ENCODE measurements around the gene RNASE11. TPM values are rescaled to one million over a fixed set of nuclear protein-coding genes. Genes with fewer than 3 reads are reported as not detected.
"Not testable (repeated sequence)": the region's sequence is repeated elsewhere in the genome, so short reads cannot be mapped to it uniquely, and the experiment has no call there.

Gene RNASE11
- total RNA-seq, 3 donors from 2014 or later: not detected

DNA sequence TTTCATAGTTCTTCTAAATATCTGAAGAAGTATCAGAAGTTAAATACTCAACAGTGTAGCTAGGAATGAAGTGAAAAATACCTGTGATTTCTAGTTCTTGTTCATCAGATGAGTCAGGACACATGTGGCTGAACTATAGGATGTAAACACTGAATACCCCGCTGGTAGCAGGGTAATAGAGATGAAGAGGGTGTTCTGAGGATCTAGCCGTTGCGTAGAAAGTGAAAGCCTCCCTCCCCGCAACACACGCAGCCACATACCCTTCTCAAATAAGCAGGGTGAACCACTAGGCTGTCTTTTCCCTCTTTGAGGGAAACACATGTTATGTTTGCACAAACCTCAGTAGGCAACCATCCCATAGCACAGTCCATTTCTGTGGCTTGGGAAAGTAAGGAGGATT lies 19.8 kb upstream of the RNASE11 start:
- ATAC-seq: no peak
- H3K4me1 Mint-ChIP-seq (ENCODE audit: low read depth): no peaks in the 10 kb centered on the region

DNA sequence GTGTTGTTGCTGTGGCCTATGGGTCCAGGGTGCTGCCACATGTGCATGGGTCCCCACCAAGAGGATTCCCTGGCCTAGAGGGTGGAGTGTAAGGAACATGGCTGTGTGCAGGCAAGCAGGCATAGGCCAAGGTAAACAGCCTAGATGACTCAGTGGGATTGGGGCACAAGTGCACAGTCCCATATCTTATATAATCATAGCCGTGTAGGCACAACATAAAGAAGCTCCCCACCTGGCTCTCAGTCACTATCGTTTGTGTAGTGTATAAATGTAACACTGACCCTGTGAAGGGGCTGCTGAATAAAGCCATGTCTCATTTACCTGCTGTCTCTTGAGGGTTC lies 19.1 kb upstream of the RNASE11 start:
- H3K4me3 Mint-ChIP-seq: no peak overlapping the region
- no peaks in the 10 kb centered on the region for H3K27me3 Mint-ChIP-seq (ENCODE audit: low read depth)
- H3K9me3 Mint-ChIP-seq: no peaks in the 10 kb centered on the region
- no peak for ATAC-seq
- no peaks in the 10 kb centered on the region for H3K36me3 Mint-ChIP-seq (ENCODE audit: insufficient read depth)
- H3K4me1 Mint-ChIP-seq (ENCODE audit: low read depth): no peaks in the 10 kb centered on the region
- DNase-seq: no peak

More for the DNA sequence above, 19.8 kb upstream of the RNASE11 start:
- H3K9me3 Mint-ChIP-seq: no peaks in the 10 kb centered on the region
- no peak overlapping the region for H3K4me3 Mint-ChIP-seq
- no peak for DNase-seq
- H3K27me3 Mint-ChIP-seq (ENCODE audit: low read depth): no peaks in the 10 kb centered on the region
- H3K36me3 Mint-ChIP-seq (ENCODE audit: insufficient read depth): no peaks in the 10 kb centered on the region

DNA sequence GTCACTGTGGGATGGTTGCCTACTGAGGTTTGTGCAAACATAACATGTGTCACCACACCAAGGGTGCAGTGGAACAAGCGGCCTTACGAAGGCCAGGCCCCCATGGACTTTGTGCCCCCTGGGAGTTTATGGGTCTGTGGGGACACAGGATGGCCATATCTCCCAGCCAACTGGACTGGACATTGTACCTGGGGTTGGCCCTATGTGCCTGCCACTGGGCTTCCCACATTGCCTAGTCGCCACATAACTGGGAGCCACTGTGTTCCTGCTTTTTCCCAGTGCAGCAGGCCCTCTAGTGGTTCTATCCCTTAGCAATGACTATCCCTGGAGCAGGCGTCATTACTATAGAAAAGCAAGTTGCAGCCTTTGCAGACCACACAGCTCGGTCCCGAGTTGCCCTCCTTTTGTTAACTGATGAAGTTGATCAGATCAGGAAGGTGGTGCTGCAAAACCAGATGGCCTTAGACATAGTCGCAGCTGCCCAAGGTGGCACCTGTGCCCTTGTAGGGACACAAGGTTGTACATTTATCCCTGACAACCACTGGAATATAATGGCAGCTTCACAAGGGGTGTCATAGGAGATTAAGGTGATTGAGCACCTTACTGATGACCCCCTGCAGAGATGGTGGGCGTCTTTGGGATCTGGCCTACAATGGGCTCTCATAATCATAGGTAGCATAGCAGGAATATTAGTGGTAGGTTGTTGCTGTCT lies 18.5 kb upstream of the RNASE11 start:
- H3K4me1 Mint-ChIP-seq (ENCODE audit: low read depth): no peaks in the 10 kb centered on the region
- no peaks in the 10 kb centered on the region for H3K27me3 Mint-ChIP-seq (ENCODE audit: low read depth)
- H3K4me3 Mint-ChIP-seq: no peak overlapping the region
- H3K36me3 Mint-ChIP-seq (ENCODE audit: insufficient read depth): no peaks in the 10 kb centered on the region
- no peaks in the 10 kb centered on the region for H3K9me3 Mint-ChIP-seq
- no peak for ATAC-seq
- no peak for DNase-seq

DNA sequence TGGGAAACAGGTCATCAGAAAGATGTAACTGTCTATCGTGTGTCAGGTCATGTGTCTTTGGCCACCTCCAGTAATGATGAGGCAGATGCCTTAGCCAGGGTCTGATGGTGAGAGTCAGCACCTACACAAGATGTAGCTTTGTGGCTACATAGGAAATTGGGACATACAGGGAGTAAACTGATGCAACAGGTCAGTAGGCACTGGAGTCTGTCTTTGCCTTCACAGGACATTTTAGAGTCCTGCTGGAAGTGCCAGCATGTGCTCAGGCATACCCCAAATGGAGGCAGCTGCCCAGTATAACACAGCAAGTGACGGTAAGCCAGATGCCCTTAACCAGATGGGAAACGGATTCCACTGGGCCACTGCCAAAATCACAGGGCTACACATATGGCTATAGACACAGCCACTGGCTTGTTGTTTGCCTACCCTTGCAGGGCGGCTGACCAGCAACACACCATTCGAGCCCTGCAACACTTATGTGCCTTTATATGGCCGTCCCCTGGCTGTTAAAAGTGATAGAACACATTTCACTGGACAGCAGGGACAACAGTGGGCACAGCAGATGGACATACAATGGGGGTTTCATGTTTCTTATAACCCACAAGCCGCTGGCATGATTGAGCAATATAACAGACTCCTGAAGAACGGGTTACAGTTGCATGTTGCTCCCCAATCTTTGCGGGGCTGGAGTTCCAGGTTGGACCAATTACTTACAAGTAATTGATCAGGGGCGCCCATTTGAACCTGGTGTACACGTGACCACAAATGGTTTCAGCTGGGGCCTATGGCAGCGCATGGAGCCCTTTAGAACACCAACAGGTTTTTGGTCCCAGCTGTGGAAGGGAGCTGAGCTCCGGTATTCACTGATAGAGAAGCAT lies 16.3 kb upstream of the RNASE11 start:
- DNase-seq: no peak
- H3K27me3 Mint-ChIP-seq (ENCODE audit: low read depth): no peaks in the 10 kb centered on the region
- no peaks in the 10 kb centered on the region for H3K36me3 Mint-ChIP-seq (ENCODE audit: insufficient read depth)
- H3K9me3 Mint-ChIP-seq: no peaks in the 10 kb centered on the region
- no peak for ATAC-seq
- H3K4me1 Mint-ChIP-seq (ENCODE audit: low read depth): no peaks in the 10 kb centered on the region
- H3K4me3 Mint-ChIP-seq: no peak overlapping the region

DNA sequence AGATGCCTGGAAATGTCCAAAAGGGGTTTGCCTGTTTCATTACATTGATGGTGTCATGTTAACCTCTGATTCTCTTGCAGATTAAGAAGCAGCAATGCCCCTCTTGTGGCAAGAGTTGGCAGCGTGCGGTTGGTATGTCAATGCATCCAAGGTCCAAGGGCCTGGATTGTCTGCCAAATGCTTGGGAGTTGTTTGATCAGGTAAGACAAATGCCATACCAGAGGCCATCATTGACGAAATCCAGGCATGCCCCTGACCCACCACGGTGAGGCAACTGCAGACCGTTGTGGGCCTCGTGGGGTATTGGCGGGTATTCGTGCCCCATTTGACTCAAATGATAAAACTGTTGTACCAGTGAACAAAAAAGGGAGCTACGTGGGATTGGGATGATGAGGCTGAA lies 14.8 kb upstream of the RNASE11 start:
- ATAC-seq: no peak
- DNase-seq: no peak
- no peak overlapping the region for H3K4me3 Mint-ChIP-seq
- H3K36me3 Mint-ChIP-seq (ENCODE audit: insufficient read depth): no peaks in the 10 kb centered on the region
- H3K9me3 Mint-ChIP-seq: no peaks in the 10 kb centered on the region
- no peaks in the 10 kb centered on the region for H3K27me3 Mint-ChIP-seq (ENCODE audit: low read depth)
- no peaks in the 10 kb centered on the region for H3K4me1 Mint-ChIP-seq (ENCODE audit: low read depth)

DNA sequence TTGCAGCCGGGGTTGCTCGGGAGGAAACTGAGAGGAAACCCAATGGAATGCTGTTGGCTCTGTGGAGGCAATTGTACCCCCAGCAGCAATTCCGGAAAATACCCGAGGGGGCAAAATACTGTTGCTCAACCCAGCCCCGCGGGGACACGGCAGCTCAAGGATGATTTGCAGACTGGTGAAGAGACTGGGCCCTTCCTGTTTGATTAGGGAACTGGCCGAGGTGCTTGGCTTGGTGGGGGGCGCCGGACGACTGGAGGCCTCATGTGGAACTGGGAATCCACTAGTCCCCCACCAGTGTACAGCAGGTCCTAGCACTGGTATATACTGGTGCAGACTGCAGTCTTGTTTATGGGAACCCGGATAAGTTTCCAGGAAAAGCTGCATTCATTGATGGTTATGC lies 13.7 kb upstream of the RNASE11 start:
- no peaks in the 10 kb centered on the region for H3K4me1 Mint-ChIP-seq (ENCODE audit: low read depth)
- no peaks in the 10 kb centered on the region for H3K27me3 Mint-ChIP-seq (ENCODE audit: low read depth)
- no peak for DNase-seq
- no peaks in the 10 kb centered on the region for H3K9me3 Mint-ChIP-seq
- no peak for ATAC-seq
- H3K36me3 Mint-ChIP-seq (ENCODE audit: insufficient read depth): no peaks in the 10 kb centered on the region
- no peak overlapping the region for H3K4me3 Mint-ChIP-seq

DNA sequence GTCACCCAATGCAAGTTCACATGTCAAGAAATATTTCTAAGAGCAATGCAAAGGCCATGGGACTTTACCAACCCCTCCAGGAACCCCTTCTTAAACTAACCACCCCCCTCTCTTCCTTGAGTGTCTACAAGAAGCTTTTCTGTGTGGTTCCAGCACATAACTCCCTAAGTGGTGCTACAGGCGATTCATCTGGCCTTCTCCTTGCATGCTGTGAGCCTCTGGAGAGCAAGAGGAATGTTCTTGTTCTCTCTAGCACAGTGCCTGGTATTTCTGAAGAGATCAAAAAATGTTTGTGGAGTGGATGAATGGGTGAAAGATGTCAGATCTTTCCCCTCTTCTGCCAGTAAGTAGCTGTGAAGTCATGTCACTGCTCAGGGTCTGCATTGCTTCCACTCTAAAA lies 9.3 kb upstream of the RNASE11 start:
- ATAC-seq: no peak
- Mint-ChIP-seq H3K27me3 (ENCODE audit: low read depth) (no peaks in the 10 kb centered on the region), H3K9me3 (no peaks in the 10 kb centered on the region)

DNA sequence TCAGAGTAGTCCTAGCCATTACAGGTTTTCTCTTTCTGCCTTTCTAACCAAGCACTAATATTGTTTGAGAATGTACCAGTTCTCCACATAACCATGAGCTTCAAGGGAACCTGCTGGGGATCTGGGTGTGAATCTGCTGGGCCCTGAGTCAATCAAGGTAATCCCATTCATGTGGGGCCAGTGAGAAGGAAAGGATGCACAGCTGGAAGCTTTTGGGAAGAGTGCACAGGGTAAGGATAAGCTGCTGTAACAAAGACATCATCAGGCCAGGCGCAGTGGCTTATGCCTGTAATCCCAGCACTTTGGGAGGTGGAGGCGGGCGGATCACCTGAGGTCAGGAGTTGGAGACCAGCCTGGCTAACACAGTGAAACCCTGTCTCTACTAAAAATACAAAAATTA lies 7.9 kb upstream of the RNASE11 start:
- not testable (repeated sequence) for H3K4me3 Mint-ChIP-seq; H3K4me1 Mint-ChIP-seq (ENCODE audit: low read depth); H3K36me3 Mint-ChIP-seq (ENCODE audit: insufficient read depth); H3K27me3 Mint-ChIP-seq (ENCODE audit: low read depth); ATAC-seq; H3K9me3 Mint-ChIP-seq; DNase-seq

More for the DNA sequence above, 9.3 kb upstream of the RNASE11 start:
- H3K4me3 Mint-ChIP-seq: no peak overlapping the region
- H3K36me3 Mint-ChIP-seq (ENCODE audit: insufficient read depth): no peaks in the 10 kb centered on the region
- DNase-seq: no peak
- H3K4me1 Mint-ChIP-seq (ENCODE audit: low read depth): no peaks in the 10 kb centered on the region

DNA sequence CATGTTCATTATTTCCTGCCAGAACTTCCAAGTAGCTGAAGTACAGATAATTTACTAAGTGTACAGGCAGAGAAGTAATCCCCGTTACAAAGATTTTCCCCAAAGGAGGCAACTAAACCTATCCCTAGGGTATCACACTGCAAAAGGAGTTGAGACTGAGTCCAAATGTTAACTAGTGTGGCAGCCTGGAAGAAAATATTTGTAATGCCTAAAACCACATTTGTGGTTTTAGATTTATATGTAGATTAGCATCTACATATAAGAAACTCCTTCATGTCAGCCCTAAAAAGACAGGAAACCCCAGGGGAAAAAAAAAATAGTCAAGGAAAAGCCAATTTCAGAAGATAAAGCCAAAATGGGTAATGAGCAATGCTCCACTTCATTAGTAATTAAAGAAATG lies 4.8 kb upstream of the RNASE11 start:
- no peaks in the 10 kb centered on the region for H3K36me3 Mint-ChIP-seq (ENCODE audit: insufficient read depth)
- peaks cover 3% of the 10 kb centered on the region for H3K27me3 Mint-ChIP-seq (ENCODE audit: low read depth)
- no peak overlapping the region for H3K4me3 Mint-ChIP-seq
- ATAC-seq (no peak), DNase-seq (no peak)
- H3K9me3 Mint-ChIP-seq: no peaks in the 10 kb centered on the region
- no peaks in the 10 kb centered on the region for H3K4me1 Mint-ChIP-seq (ENCODE audit: low read depth)

DNA sequence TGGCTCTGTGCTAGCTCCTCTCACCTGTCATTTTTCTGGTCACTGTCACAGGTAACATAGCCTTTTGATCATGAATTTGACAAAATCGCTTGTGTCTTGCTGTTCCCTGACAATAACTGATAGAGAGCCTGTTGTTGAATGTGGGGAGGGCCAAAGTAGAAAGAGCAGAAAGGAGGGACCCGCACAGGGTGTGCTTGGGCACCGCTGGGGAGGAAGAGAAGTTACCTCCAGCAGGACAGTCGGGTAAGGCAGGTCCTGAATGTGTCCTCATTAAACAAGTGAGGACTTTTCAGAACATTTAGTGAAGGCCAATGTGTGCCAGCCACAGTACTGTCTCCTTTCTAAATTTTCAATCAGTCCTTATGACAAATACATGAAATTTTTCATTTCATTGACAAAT lies 3.4 kb upstream of the RNASE11 start, which contains the start of gene RNASE12:
Gene RNASE12, minus strand, starts transcription at position 142 of the 400 bp plus-strand sequence. CDS start 653 bp downstream, outside the sequence.
- no peaks in the 10 kb centered on the region for H3K36me3 Mint-ChIP-seq (ENCODE audit: insufficient read depth)
- peaks cover under 1% of the 10 kb centered on the region for H3K9me3 Mint-ChIP-seq
- no peak for ATAC-seq
- H3K27me3 Mint-ChIP-seq (ENCODE audit: low read depth): peaks cover 3% of the 10 kb centered on the region
- no peaks in the 10 kb centered on the region for H3K4me1 Mint-ChIP-seq (ENCODE audit: low read depth)
- DNase-seq: no peak
- no peak within 1 kb of the TSS for H3K4me3 Mint-ChIP-seq

DNA sequence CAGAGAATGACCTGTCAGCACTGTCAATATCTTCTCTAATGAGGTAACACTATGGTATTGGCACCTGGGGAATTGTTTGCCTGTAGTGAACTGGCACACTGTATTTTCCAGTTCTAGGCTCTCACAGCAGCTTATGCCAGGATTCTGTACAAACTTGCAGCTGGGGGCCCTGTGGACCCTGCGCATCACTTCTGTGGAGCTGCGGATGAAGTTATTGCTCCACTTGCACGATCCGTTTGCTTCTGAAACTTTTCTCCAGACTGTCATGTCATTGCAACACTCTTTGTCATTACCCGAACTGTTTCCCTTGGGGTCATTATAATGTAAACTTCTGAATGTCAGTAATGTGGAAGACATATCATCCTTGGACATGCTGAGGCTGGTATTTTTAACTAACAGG lies 3.9 kb downstream of the RNASE11 start:
- ATAC-seq (no peak), DNase-seq (no peak)
- H3K4me1 Mint-ChIP-seq (ENCODE audit: low read depth): no peaks in the 10 kb centered on the region
- H3K27me3 Mint-ChIP-seq (ENCODE audit: low read depth): peaks cover 4% of the 10 kb centered on the region
- peaks cover 1% of the 10 kb centered on the region for H3K36me3 Mint-ChIP-seq (ENCODE audit: insufficient read depth)
- peaks cover 10% of the 10 kb centered on the region for H3K9me3 Mint-ChIP-seq
- H3K4me3 Mint-ChIP-seq: no peak overlapping the region

DNA sequence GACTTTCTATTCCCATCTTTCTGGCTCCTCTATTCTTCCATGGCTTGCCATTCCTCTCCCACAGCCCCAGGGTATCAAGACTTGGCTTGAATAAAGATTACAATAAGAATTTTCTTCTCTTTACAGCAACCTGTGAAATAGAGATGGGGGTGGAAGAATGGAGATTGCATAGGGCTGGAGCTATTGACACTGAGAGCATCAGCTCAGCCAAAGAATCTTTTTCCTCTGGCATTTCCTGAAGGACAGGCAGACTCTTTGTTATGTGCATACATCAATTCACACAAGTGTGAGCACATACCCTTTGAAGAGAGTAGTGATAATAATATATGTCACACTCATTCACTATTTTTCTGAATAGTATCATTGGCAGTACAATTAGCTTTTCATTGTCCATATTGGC lies 4.7 kb downstream of the RNASE11 start:
- no peak overlapping the region for H3K4me3 Mint-ChIP-seq
- peaks cover 4% of the 10 kb centered on the region for H3K27me3 Mint-ChIP-seq (ENCODE audit: low read depth)
- H3K36me3 Mint-ChIP-seq (ENCODE audit: insufficient read depth): peaks cover 1% of the 10 kb centered on the region
- ATAC-seq (no peak), DNase-seq (no peak)
- H3K9me3 Mint-ChIP-seq: peaks cover 10% of the 10 kb centered on the region
- no peaks in the 10 kb centered on the region for H3K4me1 Mint-ChIP-seq (ENCODE audit: low read depth)

DNA sequence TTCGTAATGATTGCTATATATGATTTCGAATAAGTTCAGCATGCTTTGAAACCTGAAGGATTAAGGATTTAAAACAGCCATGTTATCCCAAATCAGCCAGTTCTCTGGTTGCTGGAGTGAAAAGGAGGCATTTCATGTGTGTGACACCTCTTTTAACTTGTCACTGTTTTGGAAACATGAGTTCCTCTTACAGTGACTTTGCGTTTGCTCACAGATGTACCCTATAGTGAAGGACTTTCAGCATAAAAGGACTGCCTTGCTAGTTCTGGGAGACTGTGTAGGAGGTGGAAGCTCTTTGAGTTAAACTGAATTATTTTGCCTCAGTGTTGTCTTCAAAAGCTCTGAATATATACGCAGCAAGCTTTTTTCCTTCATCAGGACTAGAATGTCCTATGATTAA lies 7.6 kb downstream of the RNASE11 start:
- DNase-seq: no peak
- no peak overlapping the region for H3K4me3 Mint-ChIP-seq
- H3K9me3 Mint-ChIP-seq: peaks cover under 1% of the 10 kb centered on the region
- no peak for ATAC-seq
- H3K36me3 Mint-ChIP-seq (ENCODE audit: insufficient read depth): no peaks in the 10 kb centered on the region
- H3K27me3 Mint-ChIP-seq (ENCODE audit: low read depth): peaks cover 2% of the 10 kb centered on the region
- H3K4me1 Mint-ChIP-seq (ENCODE audit: low read depth): no peaks in the 10 kb centered on the region

DNA sequence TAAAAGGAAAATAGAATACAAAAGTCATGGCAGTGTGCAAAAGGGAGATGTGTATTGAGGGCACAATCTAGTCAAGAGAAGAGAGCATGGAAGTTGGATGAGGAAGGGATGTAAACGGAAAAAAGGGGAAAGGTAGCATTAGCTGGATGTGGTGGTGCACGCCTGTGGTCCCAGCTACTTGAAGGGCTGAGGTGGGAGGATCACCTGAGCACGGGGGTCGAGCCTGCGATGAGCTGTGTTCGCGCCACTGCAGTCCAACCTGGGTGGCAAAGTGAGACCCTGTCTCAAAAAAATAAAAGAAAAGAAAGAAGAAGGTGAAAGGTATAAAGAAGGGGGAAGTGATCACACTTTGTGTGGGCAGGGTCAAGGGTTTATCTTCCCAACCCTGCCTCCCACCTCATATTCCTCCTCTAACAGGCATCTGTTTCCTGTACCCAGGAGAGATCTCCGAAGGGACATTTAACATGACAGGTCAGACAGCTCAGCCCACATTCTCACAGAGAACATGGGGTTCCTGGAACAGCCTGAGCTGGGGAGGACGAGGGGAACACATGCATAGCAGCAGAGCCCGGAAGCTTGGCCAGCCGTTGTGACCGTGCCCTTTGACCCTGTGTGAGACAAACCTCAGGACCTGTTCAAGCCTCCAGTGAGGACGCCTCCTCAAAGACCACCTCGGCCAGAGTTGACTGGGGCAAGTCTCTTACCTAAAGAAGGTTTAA lies 8.9 kb downstream of the RNASE11 start:
- H3K4me1 Mint-ChIP-seq (ENCODE audit: low read depth): no peaks in the 10 kb centered on the region
- H3K9me3 Mint-ChIP-seq: no peaks in the 10 kb centered on the region
- H3K27me3 Mint-ChIP-seq (ENCODE audit: low read depth): no peaks in the 10 kb centered on the region
- no peak overlapping the region for H3K4me3 Mint-ChIP-seq
- no peak for ATAC-seq
- DNase-seq: no peak
- H3K36me3 Mint-ChIP-seq (ENCODE audit: insufficient read depth): no peaks in the 10 kb centered on the region
